ENCODE data around the gene STAC3.

DNA sequence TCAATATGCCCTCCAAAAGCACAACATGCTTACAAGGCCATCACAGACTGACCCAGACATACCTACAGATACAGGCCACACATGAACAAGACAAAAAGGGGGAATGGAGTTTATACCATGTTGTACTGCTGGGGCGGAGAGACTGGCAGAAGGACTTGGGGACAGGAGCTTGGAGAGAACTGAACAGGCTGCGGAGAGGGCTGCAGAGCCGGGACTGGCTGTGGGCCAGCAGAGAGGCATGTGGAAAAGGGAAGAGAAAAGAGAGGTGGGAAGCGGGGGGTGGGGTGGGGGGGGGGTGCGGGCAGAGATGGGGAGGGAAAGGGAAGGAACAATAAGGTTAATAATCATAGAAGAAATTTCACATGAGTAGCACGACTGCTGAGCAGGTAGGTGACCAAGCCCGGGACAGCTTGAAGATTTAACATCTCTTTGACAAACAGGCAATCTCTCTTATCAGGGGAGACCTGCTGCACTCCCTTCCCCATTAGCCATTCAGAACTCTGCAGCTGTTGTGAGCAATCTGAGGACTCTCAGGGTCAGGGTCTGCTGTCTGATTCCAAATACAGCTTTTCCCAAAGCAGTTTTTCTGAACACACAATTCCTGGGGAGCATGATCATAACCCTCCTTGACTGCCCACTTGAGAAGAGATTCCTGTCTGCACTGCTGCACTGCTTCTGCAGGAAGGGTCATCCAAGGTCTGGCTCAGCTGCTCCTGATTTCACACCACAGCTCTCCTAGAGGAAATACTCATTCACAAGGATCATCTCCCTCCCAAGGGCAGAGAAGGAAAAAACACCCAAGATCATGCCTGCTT, 21.6 kb upstream of the STAC3 start:
- TF ChIP-seq, protein P1, sequence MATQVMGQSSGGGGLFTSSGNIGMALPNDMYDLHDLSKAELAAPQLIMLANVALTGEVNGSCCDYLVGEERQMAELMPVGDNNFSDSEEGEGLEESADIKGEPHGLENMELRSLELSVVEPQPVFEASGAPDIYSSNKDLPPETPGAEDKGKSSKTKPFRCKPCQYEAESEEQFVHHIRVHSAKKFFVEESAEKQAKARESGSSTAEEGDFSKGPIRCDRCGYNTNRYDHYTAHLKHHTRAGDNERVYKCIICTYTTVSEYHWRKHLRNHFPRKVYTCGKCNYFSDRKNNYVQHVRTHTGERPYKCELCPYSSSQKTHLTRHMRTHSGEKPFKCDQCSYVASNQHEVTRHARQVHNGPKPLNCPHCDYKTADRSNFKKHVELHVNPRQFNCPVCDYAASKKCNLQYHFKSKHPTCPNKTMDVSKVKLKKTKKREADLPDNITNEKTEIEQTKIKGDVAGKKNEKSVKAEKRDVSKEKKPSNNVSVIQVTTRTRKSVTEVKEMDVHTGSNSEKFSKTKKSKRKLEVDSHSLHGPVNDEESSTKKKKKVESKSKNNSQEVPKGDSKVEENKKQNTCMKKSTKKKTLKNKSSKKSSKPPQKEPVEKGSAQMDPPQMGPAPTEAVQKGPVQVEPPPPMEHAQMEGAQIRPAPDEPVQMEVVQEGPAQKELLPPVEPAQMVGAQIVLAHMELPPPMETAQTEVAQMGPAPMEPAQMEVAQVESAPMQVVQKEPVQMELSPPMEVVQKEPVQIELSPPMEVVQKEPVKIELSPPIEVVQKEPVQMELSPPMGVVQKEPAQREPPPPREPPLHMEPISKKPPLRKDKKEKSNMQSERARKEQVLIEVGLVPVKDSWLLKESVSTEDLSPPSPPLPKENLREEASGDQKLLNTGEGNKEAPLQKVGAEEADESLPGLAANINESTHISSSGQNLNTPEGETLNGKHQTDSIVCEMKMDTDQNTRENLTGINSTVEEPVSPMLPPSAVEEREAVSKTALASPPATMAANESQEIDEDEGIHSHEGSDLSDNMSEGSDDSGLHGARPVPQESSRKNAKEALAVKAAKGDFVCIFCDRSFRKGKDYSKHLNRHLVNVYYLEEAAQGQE (IDR thresholded peaks at IDR 0.05): no peak
- no peak for TF ChIP-seq MAX (IDR thresholded peaks at IDR 0.05)
- TF ChIP-seq, protein P2, sequence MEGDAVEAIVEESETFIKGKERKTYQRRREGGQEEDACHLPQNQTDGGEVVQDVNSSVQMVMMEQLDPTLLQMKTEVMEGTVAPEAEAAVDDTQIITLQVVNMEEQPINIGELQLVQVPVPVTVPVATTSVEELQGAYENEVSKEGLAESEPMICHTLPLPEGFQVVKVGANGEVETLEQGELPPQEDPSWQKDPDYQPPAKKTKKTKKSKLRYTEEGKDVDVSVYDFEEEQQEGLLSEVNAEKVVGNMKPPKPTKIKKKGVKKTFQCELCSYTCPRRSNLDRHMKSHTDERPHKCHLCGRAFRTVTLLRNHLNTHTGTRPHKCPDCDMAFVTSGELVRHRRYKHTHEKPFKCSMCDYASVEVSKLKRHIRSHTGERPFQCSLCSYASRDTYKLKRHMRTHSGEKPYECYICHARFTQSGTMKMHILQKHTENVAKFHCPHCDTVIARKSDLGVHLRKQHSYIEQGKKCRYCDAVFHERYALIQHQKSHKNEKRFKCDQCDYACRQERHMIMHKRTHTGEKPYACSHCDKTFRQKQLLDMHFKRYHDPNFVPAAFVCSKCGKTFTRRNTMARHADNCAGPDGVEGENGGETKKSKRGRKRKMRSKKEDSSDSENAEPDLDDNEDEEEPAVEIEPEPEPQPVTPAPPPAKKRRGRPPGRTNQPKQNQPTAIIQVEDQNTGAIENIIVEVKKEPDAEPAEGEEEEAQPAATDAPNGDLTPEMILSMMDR (IDR thresholded peaks at IDR 0.05; ENCODE audit: low read depth, low read length, missing input control): no peak
- no peak for TF ChIP-seq GABPA (IDR thresholded peaks at IDR 0.05 in 1 of 2, conservative IDR thresholded peaks at IDR 0.05 in 1 of 2)
- TF ChIP-seq TAF1 (conservative IDR thresholded peaks at IDR 0.05): no peak
- no peak for TF ChIP-seq EGR1 (IDR thresholded peaks at IDR 0.05; ENCODE audit: low read depth in 2 of 2)
- no peak for TF ChIP-seq RAD21 (IDR thresholded peaks at IDR 0.05)
- no peak for TF ChIP-seq ZBTB33 (IDR thresholded peaks at IDR 0.05)
- no peak for TF ChIP-seq RXRA (IDR thresholded peaks at IDR 0.05)
